Endothelial cell of umbilical vein (primary cell): Measurements from ENCODE around the gene MTTP. TPM values are rescaled to one million over a fixed set of nuclear protein-coding genes. Genes with fewer than 3 reads are reported as not detected.

ENCODE experiments used
- BruUV-seq: library from RNA; stranded (reverse); fragments of 400-500 nt; replicated peaks from 2 replicates; lab custom pipeline; 2021; lab: Mats Ljungman, UMichigan
- CTCF ChIA-PET: fragments of 300-600, 350-600 bp; sonication (Branson Sonifier 250); formaldehyde crosslinking; loops from one replicate; lab custom pipeline; 2021; ENCODE audit warnings: antibody characterized with exemption, inconsistent platforms; lab: Charles Lee
- POLR2A ChIA-PET: fragments of 300-600, 350-600 bp; sonication (Branson Sonifier 250); formaldehyde crosslinking; loops from one replicate; lab custom pipeline; 2021; ENCODE audit warnings: antibody characterized with exemption, inconsistent platforms; lab: Charles Lee
- DNase-seq: peaks from one replicate; pipeline ENCODE4 v3.0.0-alpha.2; 2011; ENCODE audit warnings: low read depth, low spot score
- FAIRE-seq: peaks from 2 replicates; lab custom pipeline; 2011; peaks lifted over from hg19 to GRCh38; lab: Jason Lieb, UNC
- H2AFZ ChIP-seq: 2 replicates; pipeline ENCODE4 v1.6.0; 2012; ENCODE audit warnings: low read depth, low read length, control low read depth, inconsistent platforms
- H3K27ac ChIP-seq: 2 replicates; pipeline ENCODE4 v1.5.1; 2011; ENCODE audit warnings: low read depth, mild to moderate bottlenecking, control low read depth, low read length, moderate library complexity; ENCODE audit not compliant: insufficient read depth
- H3K27me3 ChIP-seq, 2 experiments: 2 replicates each; pipeline versions ENCODE4 v1.6.0 to v1.6.1; 2011; ENCODE audit warnings: low read length in 2 of 2, mixed read lengths in 1 of 2; ENCODE audit not compliant: control insufficient read depth in 2 of 2, insufficient read depth in 2 of 2
- H3K36me3 ChIP-seq, 2 experiments: 2 replicates in 1 of 2; 3 replicates in 1 of 2; pipeline ENCODE4 v1.5.1; 2011; ENCODE audit warnings: low read length in 2 of 2, mild to moderate bottlenecking in 1 of 2, moderate library complexity in 1 of 2; ENCODE audit not compliant: control insufficient read depth in 2 of 2, insufficient read depth in 2 of 2; ENCODE audit errors: extremely low read depth in 1 of 2
- H3K4me1 ChIP-seq: 3 replicates; pipeline ENCODE4 v1.5.1; 2011; ENCODE audit warnings: mild to moderate bottlenecking, low read length; ENCODE audit not compliant: control insufficient read depth, insufficient read depth; ENCODE audit errors: extremely low read depth
- H3K4me2 ChIP-seq: 2 replicates; pipeline ENCODE4 v1.6.1; 2011; ENCODE audit warnings: low read length, control low read depth, mixed read lengths; ENCODE audit not compliant: insufficient read depth
- H3K4me3 ChIP-seq, 3 experiments: fragments of 200-600 bp in 1 of 3; sonication (generic), shearing (Covaris generic) in 1 of 3; replicated peaks in 1 of 3; 2 replicates each; pipeline ENCODE4 v1.5.1; 2011 to 2016; ENCODE audit warnings: control low read depth in 3 of 3, low read length in 3 of 3, mild to moderate bottlenecking in 2 of 3, inconsistent platforms in 1 of 3, low read depth in 1 of 3, moderate library complexity in 1 of 3; ENCODE audit not compliant: insufficient read depth in 1 of 3
- H3K79me2 ChIP-seq: 2 replicates; pipeline ENCODE4 v1.6.0; 2012; ENCODE audit warnings: low read length, inconsistent platforms; ENCODE audit not compliant: control insufficient read depth, insufficient read depth
- H3K9ac ChIP-seq: replicated peaks from 2 replicates; pipeline ENCODE3; 2011; ENCODE audit warnings: low read length, control low read depth; ENCODE audit not compliant: insufficient read depth; ENCODE audit errors: extremely low read depth
- H3K9me1 ChIP-seq: replicated peaks from 3 replicates; pipeline ENCODE4 v1.6.0; 2011; ENCODE audit warnings: mild to moderate bottlenecking, low read length; ENCODE audit not compliant: control insufficient read depth, insufficient read depth; ENCODE audit errors: extremely low read depth
- H3K9me3 ChIP-seq: replicated peaks from 2 replicates; pipeline ENCODE4 v1.5.1; 2012; ENCODE audit warnings: low read length, inconsistent platforms; ENCODE audit not compliant: control insufficient read depth, insufficient read depth
- H4K20me1 ChIP-seq: replicated peaks from 2 replicates; pipeline ENCODE3; 2011; ENCODE audit warnings: mild to moderate bottlenecking, low read length; ENCODE audit not compliant: control insufficient read depth, insufficient read depth; ENCODE audit errors: extremely low read depth
- CTCF ChIP-seq, 2 donors: IDR thresholded peaks; 1 replicate in 1 of 2; 2 replicates in 1 of 2; pipeline ENCODE4 v1.5.1; 2011; ENCODE audit warnings: low read length in 2 of 2, mild to moderate bottlenecking in 2 of 2, moderate library complexity in 2 of 2, control low read depth in 1 of 2, inconsistent platforms in 1 of 2, low read depth in 1 of 2; ENCODE audit not compliant: insufficient read depth in 1 of 2; ENCODE audit errors: extremely low read depth in 1 of 2
- EZH2 ChIP-seq: IDR thresholded peaks from 2 replicates; pipeline ENCODE4 v1.6.1; 2012; ENCODE audit warnings: borderline replicate concordance, low read depth, mild to moderate bottlenecking, moderate library complexity, low read length, inconsistent platforms; ENCODE audit not compliant: severe bottlenecking
- FOS ChIP-seq: IDR thresholded peaks from 2 replicates; pipeline ENCODE4 v1.6.1; 2011; ENCODE audit warnings: mild to moderate bottlenecking, low read length, moderate library complexity, borderline replicate concordance; ENCODE audit not compliant: insufficient read depth
- GATA2 ChIP-seq: IDR thresholded peaks from 2 replicates; pipeline ENCODE4 v1.7.0; 2011; ENCODE audit warnings: low read depth, mild to moderate bottlenecking, moderate library complexity, mixed read lengths, low read length; ENCODE audit not compliant: insufficient read length, insufficient read depth
- JUN ChIP-seq: IDR thresholded peaks from 2 replicates; pipeline ENCODE4 v1.6.1; 2011; ENCODE audit warnings: borderline replicate concordance, low read depth; ENCODE audit not compliant: insufficient read length, insufficient read depth
- MAX ChIP-seq: IDR thresholded peaks from 2 replicates; pipeline ENCODE4 v1.6.1; 2011; ENCODE audit not compliant: insufficient read depth, insufficient read length
- MYC ChIP-seq: IDR thresholded peaks from one replicate; pipeline ENCODE4 v1.6.1; 2011; ENCODE audit warnings: mild to moderate bottlenecking, low read depth, low read length
- POLR2A ChIP-seq: IDR thresholded peaks from 2 replicates; pipeline ENCODE4 v1.6.1; 2012; ENCODE audit warnings: low read depth, mild to moderate bottlenecking, control low read depth, low read length
- POLR2AphosphoS5 ChIP-seq: IDR thresholded peaks from 2 replicates; pipeline ENCODE4 v1.6.1; 2012; ENCODE audit warnings: low read depth, mild to moderate bottlenecking, control low read depth, low read length, moderate library complexity; ENCODE audit not compliant: insufficient read depth
- dilution Hi-C: fragments of 300-500 bp; cut with MboI; formaldehyde crosslinking; loops from one replicate; pipeline ENCODE4 v1.15.0; 2019; ENCODE audit warnings: low sequenced_read_pairs; ENCODE audit not compliant: extremely low pct_ligation_motif_present
- intact Hi-C: fragments of 100-400 bp; cut with micrococcal nuclease; formaldehyde crosslinking; loops from one replicate; pipeline ENCODE4 v1.10.0; 2022
- polyA plus RNA-seq, 4 experiments: library from polyadenylated mRNA; depleted of rRNA in 3 of 4; stranded (reverse) in 3 of 4; unstranded in 1 of 4; fragments of >200 nt; gene quantifications; 2 replicates each; pipeline versions ENCODE4 v1.2.1 to v1.2.3, GENCODE V29; 2011 to 2012; ENCODE audit warnings: missing spikeins in 1 of 4
- total RNA-seq: library from RNA; stranded (reverse); gene quantifications from 2 replicates; pipeline ENCODE4 v1.2.3, GENCODE V29; 2021

MTTP gene
- total and polyA plus RNA-seq, 2 donors (not counting 3 experiments of a cell fraction or from before 2014, with no cell fraction given): not detected

- FAIRE-seq: no peak
- H2AFZ ChIP-seq: no peak overlapping the region
- H3K27ac ChIP-seq: no peak overlapping the region
- no peak overlapping the region for H3K4me2 ChIP-seq
- intact Hi-C loops (loop anchor here (10.0 kb wide), 1 partner anchor 1272 kb away; no protein-coding TSS in a partner anchor), dilution Hi-C loops (no loop called here)
- H3K27me3 ChIP-seq: peaks cover 4 to 33% of the 10 kb centered on the region in 2 experiments
- H4K20me1 ChIP-seq: no peaks in the 10 kb centered on the region
- no peak for TF ChIP-seq POLR2AphosphoS5
- no peak for TF ChIP-seq JUN
- no peak for TF ChIP-seq EZH2
- TF ChIP-seq FOS: no peak
- TF ChIP-seq MYC: no peak
- TF ChIP-seq GATA2: no peak
- TF ChIP-seq CTCF (IDR thresholded peaks at IDR 0.05; ENCODE audit: extremely low read depth in 1 of 2, insufficient read depth in 1 of 2, low read depth in 1 of 2, low read length in 2 of 2): no peak
- no peak for TF ChIP-seq POLR2A
- no peak for TF ChIP-seq MAX
- H3K4me3 ChIP-seq: no peak overlapping the region
- no peak overlapping the region for H3K9ac ChIP-seq
- no peaks in the 10 kb centered on the region for H3K4me1 ChIP-seq
- no peaks in the 10 kb centered on the region for H3K9me3 ChIP-seq
- no peak for DNase-seq
- ChIA-PET POLR2A (no interaction called here), CTCF (interaction anchor here (1.1 kb wide), 1 partner anchor 9 kb away, joined by 3 read pairs; the partner anchor contains the start of gene TRMT10A)
- no TSS peak for BruUV-seq
- no peaks in the 10 kb centered on the region for H3K9me1 ChIP-seq
- H3K36me3 ChIP-seq: no peaks in the 10 kb centered on the region
- H3K79me2 ChIP-seq: no peaks in the 10 kb centered on the region
These were observed 1.9 kb upstream of the MTTP start for GRCh38 chr4:99572527-99573240.
